ENCODE data around the gene RNF144A. TPM values are rescaled to one million over a fixed set of nuclear protein-coding genes. Genes with fewer than 3 reads are reported as not detected.
A peak's percentile ranks its signal among the peaks of the same experiment; 100 is the strongest.

The RNF144A gene
- total and polyA plus RNA-seq, 2 experiments from 2014 or later: 5.4 to 10.1 TPM

- H3K9me2 ChIP-seq (replicated peaks; ENCODE audit: insufficient read depth): no peaks in the 10 kb centered on the region
- H3K4me1 ChIP-seq (ENCODE audit: insufficient read depth): no peaks in the 10 kb centered on the region
- H3K79me2 ChIP-seq: no peaks in the 10 kb centered on the region
- DNase-seq (ENCODE audit: low spot score): no peak
- no peak overlapping the region for H3K4me3 ChIP-seq
- no peaks in the 10 kb centered on the region for H3K27me3 ChIP-seq
- no peak overlapping the region for H3K4me2 ChIP-seq
- no peak for TF ChIP-seq CTCF (IDR thresholded peaks at IDR 0.05; ENCODE audit: poor library complexity)
- no peaks in the 10 kb centered on the region for H4K20me1 ChIP-seq (ENCODE audit: insufficient read depth, poor library complexity, severe bottlenecking)
- no peaks in the 10 kb centered on the region for H3K9me3 ChIP-seq (ENCODE audit: low read depth)
- 76% methylated on average over 10 of the region's 10 CpGs for WGBS (ENCODE audit: low lambda C conversion rate, missing lambda C conversion rate)
- no peaks in the 10 kb centered on the region for H3K36me3 ChIP-seq (replicated peaks; ENCODE audit: insufficient read depth, low read depth)
- no peak overlapping the region for H3K27ac ChIP-seq
- H2AFZ ChIP-seq: no peak overlapping the region
These were observed 160.6 kb downstream of the RNF144A start for GRCh38 chr2:7077660-7078267.

- no peak overlapping the region for H3K4me2 ChIP-seq
- H3K4me3 ChIP-seq: no peak overlapping the region
- H3K9me3 ChIP-seq (ENCODE audit: low read depth): no peaks in the 10 kb centered on the region
- peak; percentile 53 for TF ChIP-seq CTCF (IDR thresholded peaks at IDR 0.05; ENCODE audit: poor library complexity)
- TF ChIP-seq EZH2phosphoT487 (IDR thresholded peaks at IDR 0.05; ENCODE audit: low read depth, severe bottlenecking, unreplicated experiment): no peak
- TF ChIP-seq EZH2 (IDR thresholded peaks at IDR 0.05; ENCODE audit: borderline replicate concordance): no peak
- H3K9me2 ChIP-seq (replicated peaks; ENCODE audit: insufficient read depth): no peaks in the 10 kb centered on the region
- H3K4me1 ChIP-seq (ENCODE audit: insufficient read depth): no peaks in the 10 kb centered on the region
- no peaks in the 10 kb centered on the region for H3K36me3 ChIP-seq (replicated peaks; ENCODE audit: insufficient read depth, low read depth)
- H2AFZ ChIP-seq: no peak overlapping the region
- H3K27me3 ChIP-seq: no peaks in the 10 kb centered on the region
- 43% methylated on average over 10 of the region's 10 CpGs for WGBS (ENCODE audit: low lambda C conversion rate, missing lambda C conversion rate)
- H3K79me2 ChIP-seq: no peaks in the 10 kb centered on the region
- H4K20me1 ChIP-seq (ENCODE audit: insufficient read depth, poor library complexity, severe bottlenecking): no peaks in the 10 kb centered on the region
- no peak overlapping the region for H3K27ac ChIP-seq
- DNase-seq (ENCODE audit: low spot score): peak; percentile 47
These were observed 166.6 kb downstream of the RNF144A start for GRCh38 chr2:7083580-7084509.

GRCh38 chr2:7084601-7085000 is 167.4 kb downstream of the RNF144A start:
- H3K79me2 ChIP-seq: no peaks in the 10 kb centered on the region
- no peak for DNase-seq (ENCODE audit: low spot score)
- H3K4me2 ChIP-seq: no peak overlapping the region
- no peak overlapping the region for H3K4me3 ChIP-seq
- TF ChIP-seq EZH2phosphoT487 (IDR thresholded peaks at IDR 0.05; ENCODE audit: low read depth, severe bottlenecking, unreplicated experiment): no peak
- no peak for TF ChIP-seq EZH2 (IDR thresholded peaks at IDR 0.05; ENCODE audit: borderline replicate concordance)
- TF ChIP-seq CTCF (IDR thresholded peaks at IDR 0.05; ENCODE audit: poor library complexity): no peak
- no peaks in the 10 kb centered on the region for H3K27me3 ChIP-seq
- H3K9me2 ChIP-seq (replicated peaks; ENCODE audit: insufficient read depth): no peaks in the 10 kb centered on the region
- no peaks in the 10 kb centered on the region for H3K4me1 ChIP-seq (ENCODE audit: insufficient read depth)
- H3K27ac ChIP-seq: no peak overlapping the region
- H2AFZ ChIP-seq: no peak overlapping the region
- H3K36me3 ChIP-seq (replicated peaks; ENCODE audit: insufficient read depth, low read depth): no peaks in the 10 kb centered on the region
- H4K20me1 ChIP-seq (ENCODE audit: insufficient read depth, poor library complexity, severe bottlenecking): no peaks in the 10 kb centered on the region
- no peaks in the 10 kb centered on the region for H3K9me3 ChIP-seq (ENCODE audit: low read depth)
